GM12878 (cell line): ENCODE results near the gene COL1A1. TPM values are rescaled to one million over a fixed set of nuclear protein-coding genes. Genes with fewer than 3 reads are reported as not detected.
A peak's percentile ranks its signal among the peaks of the same experiment; 100 is the strongest.

ENCODE experiments used
- ATAC-seq: fragments of 200-7000 bp; cut with Tn5 transposase; 3 replicates; pipeline ENCODE4 v1.9.1; 2020; ENCODE audit warnings: mild to moderate bottlenecking, moderate library complexity
- BruUV-seq: library from RNA; stranded (reverse); fragments of 400-500 nt; replicated peaks from 2 replicates; lab custom pipeline; 2021; lab: Mats Ljungman, UMichigan
- CTCF ChIA-PET: fragments of 300-600 bp; sonication (Branson Sonifier 250); formaldehyde crosslinking; extraction: SDS; loops from one replicate; lab custom pipeline; 2021; ENCODE audit warnings: inconsistent platforms; lab: Yijun Ruan, JAX
- POLR2A ChIA-PET: fragments of 350-600 bp; formaldehyde crosslinking; extraction: SDS; loops from one replicate; lab custom pipeline; 2021; ENCODE audit warnings: inconsistent platforms; lab: Charles Lee
- RAD21 ChIA-PET: fragments of 300-600 bp; sonication (Branson Sonifier 250); formaldehyde crosslinking; loops from one replicate; lab custom pipeline; 2023; ENCODE audit warnings: antibody characterized with exemption; ENCODE audit not compliant: unreplicated experiment; lab: Charles Lee
- SMC1A ChIA-PET: fragments of 300-600 bp; sonication (Branson Sonifier 250); formaldehyde crosslinking; loops from one replicate; lab custom pipeline; 2023; ENCODE audit not compliant: unreplicated experiment, uncharacterized antibody; lab: Charles Lee
- DNase-seq: peaks from one replicate; pipeline ENCODE4 v3.0.0-alpha.2; 2011; ENCODE audit warnings: low read depth, low spot score
- FAIRE-seq: peaks from 3 replicates; lab custom pipeline; 2011; peaks lifted over from hg19 to GRCh38; lab: Jason Lieb, UNC
- H2AFZ ChIP-seq: 2 replicates; pipeline ENCODE4 v1.6.0; 2011; ENCODE audit warnings: low read depth, low read length, control low read depth; ENCODE audit not compliant: control insufficient read depth
- H3K27ac ChIP-seq: 2 replicates; pipeline ENCODE4 v1.5.1; 2011; ENCODE audit warnings: control low read depth; ENCODE audit not compliant: control insufficient read depth, insufficient read depth
- H3K27me3 ChIP-seq, 2 experiments: replicated peaks in 1 of 2; 2 replicates each; pipeline versions ENCODE4 v1.6.0 to v1.6.1; 2011; ENCODE audit warnings: low read length in 1 of 2; ENCODE audit not compliant: control insufficient read depth in 2 of 2, insufficient read depth in 2 of 2
- H3K36me3 ChIP-seq, 2 experiments: 2 replicates each; pipeline ENCODE4 v1.5.1; 2011; ENCODE audit warnings: low read length in 1 of 2; ENCODE audit not compliant: control insufficient read depth in 2 of 2, insufficient read depth in 2 of 2
- H3K4me1 ChIP-seq: 2 replicates; pipeline ENCODE4 v1.6.1; 2011; ENCODE audit warnings: mild to moderate bottlenecking, low read length, moderate library complexity, mixed read lengths; ENCODE audit not compliant: control insufficient read depth, insufficient read depth
- H3K4me2 ChIP-seq: 2 replicates; pipeline ENCODE4 v1.6.0; 2011; ENCODE audit warnings: control low read depth; ENCODE audit not compliant: control insufficient read depth, insufficient read depth
- H3K4me3 ChIP-seq: fragments of 200-600 bp; sonication (generic); 2 replicates; pipeline ENCODE4 v1.5.1; 2016
- H3K79me2 ChIP-seq: 2 replicates; pipeline ENCODE4 v1.6.0; 2011; ENCODE audit warnings: low read length; ENCODE audit not compliant: control insufficient read depth, insufficient read depth
- H3K9ac ChIP-seq: 2 replicates; pipeline ENCODE4 v1.8.0; 2011; ENCODE audit warnings: low read length, control low read depth, mixed read lengths; ENCODE audit not compliant: control insufficient read depth, insufficient read depth
- H3K9me3 ChIP-seq: replicated peaks from 3 replicates; pipeline ENCODE4 v1.5.1; 2011; ENCODE audit warnings: mild to moderate bottlenecking, low read length; ENCODE audit not compliant: control insufficient read depth, insufficient read depth
- H4K20me1 ChIP-seq: 2 replicates; pipeline ENCODE4 v1.6.0; 2011; ENCODE audit not compliant: control insufficient read depth, insufficient read depth
- EED ChIP-seq: sonication (generic); IDR thresholded peaks from 2 replicates; pipeline ENCODE4 v1.6.1; 2016; ENCODE audit warnings: antibody characterized with exemption, low read depth
- GATAD2B ChIP-seq: fragments of 450-650 bp; conservative IDR thresholded peaks from 2 replicates; pipeline ENCODE4 v1.6.1; 2017; ENCODE audit warnings: low read depth, mild to moderate bottlenecking, moderate library complexity
- IKZF1 ChIP-seq: fragments of 450-650 bp; conservative IDR thresholded peaks from 2 replicates; pipeline ENCODE4 v1.6.1; 2017; ENCODE audit warnings: antibody characterized with exemption, mild to moderate bottlenecking
- JUND ChIP-seq: IDR thresholded peaks from 2 replicates; pipeline ENCODE4 v1.6.1; 2012; ENCODE audit warnings: low read depth, mild to moderate bottlenecking, low read length, improper control_type of control experiment, moderate library complexity
- KDM1A ChIP-seq: fragments of 200-600 bp; sonication (generic); IDR thresholded peaks from 2 replicates; pipeline ENCODE4 v1.6.1; 2016; ENCODE audit warnings: borderline replicate concordance
- MEF2B ChIP-seq: fragments of 450-650 bp; IDR thresholded peaks from 2 replicates; pipeline ENCODE4 v1.6.1; 2018; ENCODE audit warnings: mild to moderate bottlenecking, moderate library complexity; ENCODE audit not compliant: partially characterized antibody, poor library complexity, severe bottlenecking
- MTA3 ChIP-seq: IDR thresholded peaks from 2 replicates; pipeline ENCODE4 v1.6.1; 2012; ENCODE audit warnings: low read length, inconsistent platforms, borderline replicate concordance
- MXI1 ChIP-seq: fragments of 150-350 bp; IDR thresholded peaks from 2 replicates; pipeline ENCODE4 v1.6.1; 2011; ENCODE audit warnings: low read depth, mild to moderate bottlenecking, inconsistent platforms, low read length, improper control_type of control experiment
- NR2F1 ChIP-seq: fragments of 450-650 bp; conservative IDR thresholded peaks from 2 replicates; pipeline ENCODE4 v1.6.1; 2017; ENCODE audit warnings: mild to moderate bottlenecking
- POLR2AphosphoS2 ChIP-seq: IDR thresholded peaks from 2 replicates; pipeline ENCODE4 v1.6.1; 2011; ENCODE audit warnings: low read depth, mild to moderate bottlenecking, low read length, improper control_type of control experiment, moderate library complexity
- POU2F2 ChIP-seq: IDR thresholded peaks from 3 replicates; pipeline ENCODE4 v1.6.1; 2011; ENCODE audit warnings: low read depth, mild to moderate bottlenecking, low read length, borderline replicate concordance
- RAD51 ChIP-seq: fragments of 450-650 bp; IDR thresholded peaks from 2 replicates; pipeline ENCODE4 v1.6.1; 2016; ENCODE audit warnings: moderate library complexity, mild to moderate bottlenecking, inconsistent platforms
- WRNIP1 ChIP-seq: IDR thresholded peaks from 2 replicates; pipeline ENCODE4 v1.6.1; 2011; ENCODE audit warnings: low read depth, low read length, improper control_type of control experiment, borderline replicate concordance
- YY1 ChIP-seq: IDR thresholded peaks from 2 replicates; pipeline ENCODE4 v1.6.1; 2011; ENCODE audit warnings: low read depth, mild to moderate bottlenecking, low read length
- ZNF24 ChIP-seq: fragments of 450-650 bp; IDR thresholded peaks from 2 replicates; pipeline ENCODE4 v1.6.1; 2017; ENCODE audit warnings: antibody characterized with exemption, mild to moderate bottlenecking
- ZNF384 ChIP-seq: IDR thresholded peaks from 2 replicates; pipeline ENCODE4 v1.6.1; 2012; ENCODE audit warnings: low read depth, mild to moderate bottlenecking, low read length, improper control_type of control experiment, borderline replicate concordance
- WGBS: methylation state at CpG from one replicate; pipeline ENCODE4 v1.1.6; 2016; ENCODE audit warnings: low lambda C conversion rate; ENCODE audit not compliant: insufficient replicate concordance, insufficient coverage; ENCODE audit errors: missing lambda C conversion rate; 5-methylcytosine and 5-hydroxymethylcytosine counted together
- in situ Hi-C: fragments of 300-500 bp; cut with MboI; formaldehyde crosslinking; loops from 9 replicates; pipeline ENCODE4 v1.14.3; 2018; ENCODE audit warnings: mixed read lengths
- intact Hi-C: fragments of 100-400 bp; cut with micrococcal nuclease; formaldehyde crosslinking; loops from one replicate; pipeline ENCODE4 v1.14.2; 2022; ENCODE audit not compliant: unreplicated experiment
- polyA plus RNA-seq, 11 experiments: library from polyadenylated mRNA; depleted of rRNA in 4 of 11; unstranded in 6 of 11; stranded (reverse) in 5 of 11; fragments of >200 nt; fragmentation: Nextera tagmentation in 4 of 11; fragmentation: Illumina TruSeq in 1 of 11; extraction: Ambion mirVana in 4 of 11; extraction: Trizol in 1 of 11; gene quantifications; 1 replicate in 1 of 11; 2 replicates in 10 of 11; pipeline versions ENCODE4 v1.2.1 to v1.2.3, GENCODE V29; 2011 to 2016; ENCODE audit warnings: inconsistent platforms in 2 of 11, missing spikeins in 2 of 11, low read depth in 1 of 11
- total RNA-seq, 4 experiments: library from RNA; depleted of rRNA in 3 of 4; stranded (reverse); fragments of >200 nt in 3 of 4; fragmentation: Illumina TruSeq in 1 of 4; extraction: Trizol in 1 of 4; gene quantifications; 2 replicates each; pipeline versions ENCODE4 v1.2.1 to v1.2.3, GENCODE V29; 2013 to 2021
- TF ChIP-seq, protein P1 (sequence below): fragments of 450-650 bp; IDR thresholded peaks from 2 replicates; pipeline ENCODE4 v1.6.1; 2018; ENCODE audit warnings: borderline replicate concordance, mild to moderate bottlenecking; ENCODE audit not compliant: partially characterized antibody
- TF ChIP-seq, protein P2 (sequence below): IDR thresholded peaks from 2 replicates; pipeline ENCODE4 v1.6.1; 2011; ENCODE audit warnings: mild to moderate bottlenecking, low read depth, low read length, moderate library complexity; ENCODE audit not compliant: insufficient replicate concordance

COL1A1 gene
- total and polyA plus RNA-seq, 10 of the 15 experiments (the other 5 are each of a cell fraction or from before 2014, with no cell fraction given): 0.18 to 7.7 (median 2.3) TPM

DNA sequence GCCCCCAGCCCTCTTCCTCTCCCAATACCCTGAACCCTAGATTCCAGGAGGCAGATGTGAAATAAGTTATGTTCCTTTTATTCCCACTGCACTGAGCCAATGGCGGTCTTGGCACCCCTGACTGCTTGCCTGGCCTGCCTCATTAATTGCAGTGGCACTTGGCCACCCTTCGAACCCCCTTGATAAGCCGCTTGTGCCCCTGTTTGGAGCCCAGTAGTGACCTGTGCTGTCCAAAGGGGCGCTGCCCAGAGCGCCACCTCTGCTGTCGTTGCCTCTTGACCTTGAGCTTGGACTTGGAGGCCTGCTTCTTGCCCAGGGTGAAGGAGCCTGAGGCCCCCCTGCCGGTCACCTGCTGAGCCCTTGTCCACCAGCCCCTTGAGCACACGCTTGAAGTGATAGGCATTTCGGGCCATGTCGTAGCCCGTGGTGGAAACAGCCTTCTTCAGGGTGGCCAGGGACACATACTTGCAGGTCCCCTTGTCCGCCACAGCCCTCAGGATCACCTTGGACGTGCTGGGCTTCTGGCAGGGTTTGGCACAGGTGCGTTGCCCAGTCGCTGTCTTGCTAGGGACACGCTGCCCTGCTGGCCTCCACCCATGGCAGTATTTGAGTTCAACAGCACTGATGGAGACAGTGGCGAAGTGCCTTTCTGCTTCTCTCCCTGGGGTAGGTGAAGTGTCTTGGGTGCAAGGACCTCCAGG is 29.9 kb downstream of the COL1A1 start (continued):
- TF ChIP-seq, protein P1, sequence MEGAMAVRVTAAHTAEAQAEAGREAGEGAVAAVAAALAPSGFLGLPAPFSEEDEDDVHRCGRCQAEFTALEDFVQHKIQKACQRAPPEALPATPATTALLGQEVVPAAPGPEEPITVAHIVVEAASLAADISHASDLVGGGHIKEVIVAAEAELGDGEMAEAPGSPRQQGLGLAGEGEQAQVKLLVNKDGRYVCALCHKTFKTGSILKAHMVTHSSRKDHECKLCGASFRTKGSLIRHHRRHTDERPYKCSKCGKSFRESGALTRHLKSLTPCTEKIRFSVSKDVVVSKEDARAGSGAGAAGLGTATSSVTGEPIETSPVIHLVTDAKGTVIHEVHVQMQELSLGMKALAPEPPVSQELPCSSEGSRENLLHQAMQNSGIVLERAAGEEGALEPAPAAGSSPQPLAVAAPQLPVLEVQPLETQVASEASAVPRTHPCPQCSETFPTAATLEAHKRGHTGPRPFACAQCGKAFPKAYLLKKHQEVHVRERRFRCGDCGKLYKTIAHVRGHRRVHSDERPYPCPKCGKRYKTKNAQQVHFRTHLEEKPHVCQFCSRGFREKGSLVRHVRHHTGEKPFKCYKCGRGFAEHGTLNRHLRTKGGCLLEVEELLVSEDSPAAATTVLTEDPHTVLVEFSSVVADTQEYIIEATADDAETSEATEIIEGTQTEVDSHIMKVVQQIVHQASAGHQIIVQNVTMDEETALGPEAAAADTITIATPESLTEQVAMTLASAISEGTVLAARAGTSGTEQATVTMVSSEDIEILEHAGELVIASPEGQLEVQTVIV: no peak
- TF ChIP-seq MXI1: no peak
- no peak for TF ChIP-seq RAD51

DNA sequence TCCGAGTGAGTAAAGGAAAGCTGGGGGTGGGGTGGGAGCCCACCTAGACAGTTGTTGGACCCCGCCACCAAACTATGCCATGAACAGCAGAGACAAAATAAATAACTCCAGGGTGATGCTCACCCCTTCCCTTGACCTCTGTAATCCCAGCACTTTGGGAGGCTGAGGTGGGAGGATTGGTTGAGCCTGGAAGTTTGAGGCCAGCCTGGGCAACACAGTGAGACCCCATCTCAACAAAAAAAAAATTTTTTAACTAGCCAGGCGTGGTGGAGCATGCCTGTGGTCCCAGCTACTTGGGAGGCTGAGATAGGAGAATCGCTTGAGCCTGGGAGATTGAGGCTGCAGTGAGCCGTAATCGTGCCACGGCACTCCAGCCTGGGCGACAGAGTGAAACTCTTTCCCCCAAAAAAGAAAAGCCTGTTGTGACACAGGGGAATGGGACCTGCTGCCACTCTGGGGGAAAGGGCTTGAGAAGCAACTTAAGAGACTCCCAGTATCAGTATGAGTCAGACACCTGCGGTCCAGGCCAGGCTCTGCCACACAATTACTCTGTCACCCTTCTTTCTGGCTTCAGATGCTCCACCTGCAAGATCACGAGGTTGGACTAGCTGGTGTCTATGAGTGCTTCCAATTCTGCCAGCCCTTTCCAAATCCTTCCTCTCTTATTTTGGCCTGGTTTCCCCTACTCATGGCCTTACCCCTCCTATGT is 30.6 kb downstream of the COL1A1 start:
- Histone ChIP-seq H3K9me3 (no peaks in the 10 kb centered on the region), H3K79me2 (no peaks in the 10 kb centered on the region), H2AFZ (no peak overlapping the region), H3K36me3 (no peaks in the 10 kb centered on the region), H3K4me2 (no peak overlapping the region), H3K27me3 (no peaks in the 10 kb centered on the region), H3K9ac (no peak overlapping the region), H3K4me1 (peaks cover 15% of the 10 kb centered on the region), H3K4me3 (no peak overlapping the region), H4K20me1 (no peaks in the 10 kb centered on the region), H3K27ac (no peak overlapping the region)
- ATAC-seq (peak; percentile 89), DNase-seq (peak; percentile 75), FAIRE-seq (peak; percentile 95)
- RAD21 ChIA-PET: interaction anchor here (0.5 to 4.5 kb wide), 12 partner anchors 10 to 250 kb away, joined by 3 to 176 read pairs (median 7); partner anchors contain the start of genes COL1A1 and PDK2
- SMC1A ChIA-PET: interaction anchor here (0.6 to 4.2 kb wide), 13 partner anchors 10 to 127 kb away, joined by 3 to 177 read pairs (median 9); partner anchors contain the start of gene COL1A1
- CTCF ChIA-PET: interaction anchor here (0.9 to 17.0 kb wide), 18 partner anchors 7 to 124 kb away, joined by 3 to 514 read pairs (median 18); partner anchors contain the start of genes COL1A1, PDK2 and TMEM92
- no TSS peak for BruUV-seq
- 28% methylated on average over 10 of the region's 10 CpGs for WGBS
- intact Hi-C loops: no loop called here
- in situ Hi-C loops: no loop called here
- POLR2A ChIA-PET: interaction anchor here (0.8 to 2.8 kb wide), 5 partner anchors 9 to 42 kb away, joined by 3 to 28 read pairs (median 7); no protein-coding TSS in a partner anchor
- TF ChIP-seq YY1 (no peak), ZNF384 (no peak), JUND (peak; percentile 92), POLR2AphosphoS2 (no peak), KDM1A (no peak), POU2F2 (peak; percentile 25; the same call in 1 of the 3 replicates), GATAD2B (peak; percentile 73), IKZF1 (peak; percentile 92), MEF2B (peak; percentile 61), ZNF24 (no peak), WRNIP1 (no peak), NR2F1 (0 out of 2 replicates have a peak, but pooled peaks have one; percentile 27), MTA3 (no peak), EED (peak; percentile 82; the same call in 1 of the 2 replicates)
- TF ChIP-seq, protein P2, sequence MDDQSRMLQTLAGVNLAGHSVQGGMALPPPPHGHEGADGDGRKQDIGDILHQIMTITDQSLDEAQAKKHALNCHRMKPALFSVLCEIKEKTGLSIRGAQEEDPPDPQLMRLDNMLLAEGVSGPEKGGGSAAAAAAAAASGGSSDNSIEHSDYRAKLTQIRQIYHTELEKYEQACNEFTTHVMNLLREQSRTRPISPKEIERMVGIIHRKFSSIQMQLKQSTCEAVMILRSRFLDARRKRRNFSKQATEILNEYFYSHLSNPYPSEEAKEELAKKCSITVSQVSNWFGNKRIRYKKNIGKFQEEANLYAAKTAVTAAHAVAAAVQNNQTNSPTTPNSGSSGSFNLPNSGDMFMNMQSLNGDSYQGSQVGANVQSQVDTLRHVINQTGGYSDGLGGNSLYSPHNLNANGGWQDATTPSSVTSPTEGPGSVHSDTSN: no peak
